HEK293 (cell line): ENCODE data around the gene KCNJ6.

ENCODE experiments used
- CTCF ChIA-PET: fragments of 350-600 bp; formaldehyde crosslinking; extraction: SDS; loops from one replicate; lab custom pipeline; 2021; ENCODE audit warnings: antibody characterized with exemption; lab: Yijun Ruan, JAX
- POLR2A ChIA-PET: fragments of 300-600 bp; formaldehyde crosslinking; extraction: SDS; loops from one replicate; lab custom pipeline; 2020; ENCODE audit warnings: antibody characterized with exemption, inconsistent platforms; lab: Yijun Ruan, JAX
- H3K27ac ChIP-seq: fragments of 200-500 bp; sonication (Bioruptor generic); 2 replicates; pipeline ENCODE4 v1.5.1; 2014; ENCODE audit warnings: low read depth, low read length, control low read depth, inconsistent platforms; ENCODE audit errors: extremely low read depth
- H3K36me3 ChIP-seq, 2 experiments: fragments of 200-500 bp in 1 of 2; sonication (Bioruptor generic) in 1 of 2; 1 replicate in 1 of 2; 2 replicates in 1 of 2; pipeline ENCODE4 v1.5.1; 2014 to 2017; ENCODE audit warnings: inconsistent platforms in 2 of 2, low read length in 2 of 2; ENCODE audit not compliant: control insufficient read depth in 2 of 2, insufficient read depth in 1 of 2
- H3K4me1 ChIP-seq: fragments of 200-500 bp; sonication (Bioruptor generic); 2 replicates; pipeline ENCODE4 v1.5.1; 2014; ENCODE audit warnings: mild to moderate bottlenecking, low read length, inconsistent platforms; ENCODE audit not compliant: control insufficient read depth, insufficient read depth
- H3K4me3 ChIP-seq: 2 replicates; pipeline ENCODE4 v1.5.1; 2011; ENCODE audit warnings: low read depth, mild to moderate bottlenecking, control low read depth, low read length, moderate library complexity
- H3K9me3 ChIP-seq: fragments of 200-500 bp; sonication (Bioruptor generic); 2 replicates; pipeline ENCODE4 v1.5.1; 2014; ENCODE audit warnings: low read depth, low read length, inconsistent platforms; ENCODE audit not compliant: control insufficient read depth, insufficient read depth
- KLF10 ChIP-seq: fragments of 450-650 bp; IDR thresholded peaks from 2 replicates; pipeline ENCODE4 v1.5.1; 2018; ENCODE audit warnings: missing biosample characterization, mild to moderate bottlenecking, missing genetic modification characterization
- SP7 ChIP-seq: fragments of 450-650 bp; formaldehyde crosslinking; IDR thresholded peaks from 2 replicates; pipeline ENCODE4 v1.5.1; 2016; ENCODE audit warnings: missing biosample characterization, missing genetic modification characterization
- ZNF112 ChIP-seq: fragments of 450-650 bp; formaldehyde crosslinking; IDR thresholded peaks from 2 replicates; pipeline ENCODE4 v1.5.0; 2017; ENCODE audit warnings: missing biosample characterization, missing genetic modification characterization
- ZNF169 ChIP-seq: fragments of 450-650 bp; formaldehyde crosslinking; IDR thresholded peaks from 2 replicates; pipeline ENCODE4 v1.5.1; 2016; ENCODE audit warnings: missing biosample characterization, missing genetic modification characterization
- ZNF311 ChIP-seq: fragments of 450-650 bp; formaldehyde crosslinking; IDR thresholded peaks from 2 replicates; pipeline ENCODE4 v1.5.1; 2017; ENCODE audit warnings: missing biosample characterization, missing genetic modification characterization, borderline replicate concordance
- ZNF37A ChIP-seq: fragments of 450-650 bp; IDR thresholded peaks from 2 replicates; pipeline ENCODE4 v1.5.1; 2018; ENCODE audit warnings: missing biosample characterization, missing genetic modification characterization
- ZNF416 ChIP-seq: fragments of 450-650 bp; formaldehyde crosslinking; IDR thresholded peaks from 2 replicates; pipeline ENCODE4 v1.5.1; 2016; ENCODE audit warnings: missing biosample characterization, missing genetic modification characterization
- ZNF423 ChIP-seq: fragments of 450-650 bp; formaldehyde crosslinking; IDR thresholded peaks from 2 replicates; pipeline ENCODE4 v1.5.1; 2016; ENCODE audit warnings: missing biosample characterization, missing genetic modification characterization
- ZNF529 ChIP-seq: fragments of 450-650 bp; formaldehyde crosslinking; IDR thresholded peaks from 2 replicates; pipeline ENCODE4 v1.5.1; 2017; ENCODE audit warnings: missing genetic modification characterization, missing biosample characterization; ENCODE audit not compliant: insufficient replicate concordance
- ZNF549 ChIP-seq: fragments of 450-650 bp; IDR thresholded peaks from 2 replicates; pipeline ENCODE4 v1.5.1; 2018; ENCODE audit warnings: missing biosample characterization, missing genetic modification characterization, mild to moderate bottlenecking, inconsistent platforms, moderate library complexity
- ZNF555 ChIP-seq: fragments of 450-650 bp; formaldehyde crosslinking; conservative IDR thresholded peaks from 2 replicates; pipeline ENCODE4 v1.5.1; 2017; ENCODE audit warnings: missing biosample characterization, mild to moderate bottlenecking, missing genetic modification characterization, inconsistent platforms
- ZNF596 ChIP-seq: fragments of 450-650 bp; IDR thresholded peaks from 2 replicates; pipeline ENCODE4 v1.5.0; 2018; ENCODE audit warnings: missing biosample characterization, mild to moderate bottlenecking, missing genetic modification characterization, moderate library complexity
- ZNF629 ChIP-seq: fragments of 450-650 bp; formaldehyde crosslinking; IDR thresholded peaks from 2 replicates; pipeline ENCODE4 v1.5.1; 2017; ENCODE audit warnings: missing biosample characterization, missing genetic modification characterization
- ZNF677 ChIP-seq: fragments of 450-650 bp; IDR thresholded peaks from 2 replicates; pipeline ENCODE4 v1.5.0; 2018; ENCODE audit warnings: missing biosample characterization, mild to moderate bottlenecking, missing genetic modification characterization, moderate library complexity
- ZNF76 ChIP-seq: fragments of 450-650 bp; formaldehyde crosslinking; IDR thresholded peaks from 2 replicates; pipeline ENCODE4; 2016; ENCODE audit warnings: low read depth, missing biosample characterization, missing genetic modification characterization, borderline replicate concordance
- TF ChIP-seq, protein P1 (sequence below): fragments of 450-650 bp; formaldehyde crosslinking; IDR thresholded peaks from 2 replicates; pipeline ENCODE4 v1.5.0; 2017; ENCODE audit warnings: missing biosample characterization, missing genetic modification characterization, borderline replicate concordance
- TF ChIP-seq, protein P2 (sequence below): fragments of 450-650 bp; formaldehyde crosslinking; IDR thresholded peaks from 2 replicates; pipeline ENCODE4 v1.5.1; 2016; ENCODE audit warnings: missing biosample characterization, missing genetic modification characterization
- TF ChIP-seq, protein P3 (sequence below): fragments of 450-650 bp; formaldehyde crosslinking; IDR thresholded peaks from 2 replicates; pipeline ENCODE4 v1.5.1; 2016; ENCODE audit warnings: missing biosample characterization, missing genetic modification characterization
- TF ChIP-seq, protein P4 (sequence below): fragments of 450-650 bp; formaldehyde crosslinking; IDR thresholded peaks from 2 replicates; pipeline ENCODE4 v1.5.1; 2017; ENCODE audit warnings: missing biosample characterization, missing genetic modification characterization
- TF ChIP-seq, protein P5 (sequence below): fragments of 450-650 bp; formaldehyde crosslinking; IDR thresholded peaks from 2 replicates; pipeline ENCODE4 v1.5.1; 2016; ENCODE audit warnings: missing biosample characterization, missing genetic modification characterization
- TF ChIP-seq, protein P6 (sequence below): fragments of 450-650 bp; formaldehyde crosslinking; IDR thresholded peaks from 2 replicates; pipeline ENCODE4 v1.5.1; 2016; ENCODE audit warnings: missing biosample characterization, missing genetic modification characterization

Gene KCNJ6

DNA sequence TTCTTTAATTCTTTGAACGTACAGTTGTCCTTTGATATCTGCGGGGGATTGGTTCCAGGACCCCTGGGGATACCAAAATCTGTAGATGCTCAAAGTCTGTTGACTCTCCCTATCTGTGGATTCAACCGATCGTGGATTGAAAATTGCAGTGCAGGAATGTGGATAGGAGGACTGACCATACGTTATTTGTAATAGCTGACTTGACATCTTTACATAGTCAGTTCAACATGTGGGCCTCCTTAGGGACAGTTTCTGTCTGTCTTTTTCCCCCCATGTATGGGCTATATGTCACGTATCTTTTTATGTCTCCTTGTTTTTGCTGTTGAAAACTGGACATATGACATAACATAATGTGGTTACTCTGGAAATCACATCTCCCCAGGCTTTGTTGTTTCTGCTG is 344.8 kb downstream of the KCNJ6 start:
- POLR2A ChIA-PET, result no interaction called here
- Histone ChIP-seq H3K27ac (no peak overlapping the region), H3K4me3 (no peak overlapping the region), H3K9me3 (no peaks in the 10 kb centered on the region), H3K4me1 (no peaks in the 10 kb centered on the region), H3K36me3 (no peaks in the 10 kb centered on the region)
- CTCF ChIA-PET, result no interaction called here
- TF ChIP-seq KLF10 (tag by site-specific recombination), result no peak
- TF ChIP-seq, protein P1, sequence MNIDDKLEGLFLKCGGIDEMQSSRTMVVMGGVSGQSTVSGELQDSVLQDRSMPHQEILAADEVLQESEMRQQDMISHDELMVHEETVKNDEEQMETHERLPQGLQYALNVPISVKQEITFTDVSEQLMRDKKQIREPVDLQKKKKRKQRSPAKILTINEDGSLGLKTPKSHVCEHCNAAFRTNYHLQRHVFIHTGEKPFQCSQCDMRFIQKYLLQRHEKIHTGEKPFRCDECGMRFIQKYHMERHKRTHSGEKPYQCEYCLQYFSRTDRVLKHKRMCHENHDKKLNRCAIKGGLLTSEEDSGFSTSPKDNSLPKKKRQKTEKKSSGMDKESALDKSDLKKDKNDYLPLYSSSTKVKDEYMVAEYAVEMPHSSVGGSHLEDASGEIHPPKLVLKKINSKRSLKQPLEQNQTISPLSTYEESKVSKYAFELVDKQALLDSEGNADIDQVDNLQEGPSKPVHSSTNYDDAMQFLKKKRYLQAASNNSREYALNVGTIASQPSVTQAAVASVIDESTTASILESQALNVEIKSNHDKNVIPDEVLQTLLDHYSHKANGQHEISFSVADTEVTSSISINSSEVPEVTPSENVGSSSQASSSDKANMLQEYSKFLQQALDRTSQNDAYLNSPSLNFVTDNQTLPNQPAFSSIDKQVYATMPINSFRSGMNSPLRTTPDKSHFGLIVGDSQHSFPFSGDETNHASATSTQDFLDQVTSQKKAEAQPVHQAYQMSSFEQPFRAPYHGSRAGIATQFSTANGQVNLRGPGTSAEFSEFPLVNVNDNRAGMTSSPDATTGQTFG (tag by site-specific recombination), result no peak
- TF ChIP-seq, protein P2, sequence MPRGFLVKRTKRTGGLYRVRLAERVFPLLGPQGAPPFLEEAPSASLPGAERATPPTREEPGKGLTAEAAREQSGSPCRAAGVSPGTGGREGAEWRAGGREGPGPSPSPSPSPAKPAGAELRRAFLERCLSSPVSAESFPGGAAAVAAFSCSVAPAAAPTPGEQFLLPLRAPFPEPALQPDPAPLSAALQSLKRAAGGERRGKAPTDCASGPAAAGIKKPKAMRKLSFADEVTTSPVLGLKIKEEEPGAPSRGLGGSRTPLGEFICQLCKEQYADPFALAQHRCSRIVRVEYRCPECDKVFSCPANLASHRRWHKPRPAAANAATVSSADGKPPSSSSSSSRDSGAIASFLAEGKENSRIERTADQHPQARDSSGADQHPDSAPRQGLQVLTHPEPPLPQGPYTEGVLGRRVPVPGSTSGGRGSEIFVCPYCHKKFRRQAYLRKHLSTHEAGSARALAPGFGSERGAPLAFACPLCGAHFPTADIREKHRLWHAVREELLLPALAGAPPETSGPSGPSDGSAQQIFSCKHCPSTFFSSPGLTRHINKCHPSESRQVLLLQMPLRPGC (tag by site-specific recombination), result no peak
- TF ChIP-seq ZNF596 (tag by site-specific recombination), result no peak
- no peak for TF ChIP-seq ZNF529 (tag by site-specific recombination)
- no peak for TF ChIP-seq ZNF311
- TF ChIP-seq ZNF169 (tag by site-specific recombination), result no peak
- TF ChIP-seq, protein P3, sequence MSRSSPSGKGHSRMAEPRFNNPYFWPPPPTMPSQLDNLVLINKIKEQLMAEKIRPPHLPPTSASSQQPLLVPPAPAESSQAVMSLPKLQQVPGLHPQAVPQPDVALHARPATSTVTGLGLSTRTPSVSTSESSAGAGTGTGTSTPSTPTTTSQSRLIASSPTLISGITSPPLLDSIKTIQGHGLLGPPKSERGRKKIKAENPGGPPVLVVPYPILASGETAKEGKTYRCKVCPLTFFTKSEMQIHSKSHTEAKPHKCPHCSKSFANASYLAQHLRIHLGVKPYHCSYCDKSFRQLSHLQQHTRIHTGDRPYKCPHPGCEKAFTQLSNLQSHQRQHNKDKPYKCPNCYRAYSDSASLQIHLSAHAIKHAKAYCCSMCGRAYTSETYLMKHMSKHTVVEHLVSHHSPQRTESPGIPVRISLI (tag by site-specific recombination), result no peak
- TF ChIP-seq, protein P4, sequence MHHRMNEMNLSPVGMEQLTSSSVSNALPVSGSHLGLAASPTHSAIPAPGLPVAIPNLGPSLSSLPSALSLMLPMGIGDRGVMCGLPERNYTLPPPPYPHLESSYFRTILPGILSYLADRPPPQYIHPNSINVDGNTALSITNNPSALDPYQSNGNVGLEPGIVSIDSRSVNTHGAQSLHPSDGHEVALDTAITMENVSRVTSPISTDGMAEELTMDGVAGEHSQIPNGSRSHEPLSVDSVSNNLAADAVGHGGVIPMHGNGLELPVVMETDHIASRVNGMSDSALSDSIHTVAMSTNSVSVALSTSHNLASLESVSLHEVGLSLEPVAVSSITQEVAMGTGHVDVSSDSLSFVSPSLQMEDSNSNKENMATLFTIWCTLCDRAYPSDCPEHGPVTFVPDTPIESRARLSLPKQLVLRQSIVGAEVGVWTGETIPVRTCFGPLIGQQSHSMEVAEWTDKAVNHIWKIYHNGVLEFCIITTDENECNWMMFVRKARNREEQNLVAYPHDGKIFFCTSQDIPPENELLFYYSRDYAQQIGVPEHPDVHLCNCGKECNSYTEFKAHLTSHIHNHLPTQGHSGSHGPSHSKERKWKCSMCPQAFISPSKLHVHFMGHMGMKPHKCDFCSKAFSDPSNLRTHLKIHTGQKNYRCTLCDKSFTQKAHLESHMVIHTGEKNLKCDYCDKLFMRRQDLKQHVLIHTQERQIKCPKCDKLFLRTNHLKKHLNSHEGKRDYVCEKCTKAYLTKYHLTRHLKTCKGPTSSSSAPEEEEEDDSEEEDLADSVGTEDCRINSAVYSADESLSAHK, result no peak
- no peak for TF ChIP-seq ZNF549 (tag by site-specific recombination)
- no peak for TF ChIP-seq ZNF629
- TF ChIP-seq, protein P5, sequence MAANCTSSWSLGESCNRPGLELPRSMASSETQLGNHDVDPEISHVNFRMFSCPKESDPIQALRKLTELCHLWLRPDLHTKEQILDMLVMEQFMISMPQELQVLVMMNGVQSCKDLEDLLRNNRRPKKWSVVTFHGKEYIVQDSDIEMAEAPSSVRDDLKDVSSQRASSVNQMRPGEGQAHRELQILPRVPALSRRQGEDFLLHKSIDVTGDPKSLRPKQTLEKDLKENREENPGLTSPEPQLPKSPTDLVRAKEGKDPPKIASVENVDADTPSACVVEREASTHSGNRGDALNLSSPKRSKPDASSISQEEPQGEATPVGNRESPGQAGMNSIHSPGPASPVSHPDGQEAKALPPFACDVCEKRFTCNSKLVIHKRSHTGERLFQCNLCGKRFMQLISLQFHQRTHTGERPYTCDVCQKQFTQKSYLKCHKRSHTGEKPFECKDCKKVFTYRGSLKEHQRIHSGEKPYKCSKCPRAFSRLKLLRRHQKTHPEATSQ (tag by site-specific recombination), result no peak
- TF ChIP-seq ZNF423 (tag by site-specific recombination), result no peak
- TF ChIP-seq ZNF555 (tag by site-specific recombination), result no peak

DNA sequence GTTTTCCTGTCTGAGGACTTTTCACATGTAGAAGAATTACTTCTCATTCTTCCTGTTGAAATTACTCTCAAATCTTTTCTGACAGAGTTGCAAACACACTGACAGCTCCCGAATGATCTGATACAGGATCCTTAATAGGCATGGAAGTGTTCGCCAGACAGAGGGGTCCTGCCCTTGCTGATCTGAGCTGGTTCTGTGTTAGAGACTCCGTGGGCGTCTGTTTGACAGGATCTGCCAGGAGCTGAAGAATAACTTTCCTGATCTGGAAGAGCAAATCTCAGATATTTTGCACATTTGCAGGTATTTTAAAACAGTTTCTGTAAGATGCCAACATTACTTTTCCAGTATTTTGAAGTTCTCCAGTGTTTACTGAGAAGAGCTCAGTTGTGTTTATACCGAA is 347.3 kb downstream of the KCNJ6 start:
- no peak overlapping the region for H3K27ac ChIP-seq
- H3K36me3 ChIP-seq, result no peaks in the 10 kb centered on the region
- POLR2A ChIA-PET, result no interaction called here
- CTCF ChIA-PET, result interaction anchor here (0.6 to 0.7 kb wide), 3 partner anchors 14 to 1113 kb away, joined by 3 read pairs; no protein-coding TSS in a partner anchor
- no peak overlapping the region for H3K4me3 ChIP-seq
- H3K9me3 ChIP-seq, result no peaks in the 10 kb centered on the region
- H3K4me1 ChIP-seq, result no peaks in the 10 kb centered on the region; the same call in 1 of the 2 replicates
- TF ChIP-seq ZNF416 (tag by site-specific recombination) (no peak), SP7 (tag by site-specific recombination) (no peak), ZNF112 (tag by site-specific recombination) (no peak), ZNF76 (tag by site-specific recombination) (no peak), ZNF677 (no peak), ZNF37A (no peak)
- TF ChIP-seq, protein P6, sequence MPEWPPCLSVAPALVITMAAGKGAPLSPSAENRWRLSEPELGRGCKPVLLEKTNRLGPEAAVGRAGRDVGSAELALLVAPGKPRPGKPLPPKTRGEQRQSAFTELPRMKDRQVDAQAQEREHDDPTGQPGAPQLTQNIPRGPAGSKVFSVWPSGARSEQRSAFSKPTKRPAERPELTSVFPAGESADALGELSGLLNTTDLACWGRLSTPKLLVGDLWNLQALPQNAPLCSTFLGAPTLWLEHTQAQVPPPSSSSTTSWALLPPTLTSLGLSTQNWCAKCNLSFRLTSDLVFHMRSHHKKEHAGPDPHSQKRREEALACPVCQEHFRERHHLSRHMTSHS (tag by site-specific recombination), result no peak
- TF ChIP-seq, protein P1 (tag by site-specific recombination), result no peak
